ENCODE results near the gene WDFY4. TPM values are rescaled to one million over a fixed set of nuclear protein-coding genes. Genes with fewer than 3 reads are reported as not detected.
A peak's percentile ranks its signal among the peaks of the same experiment; 100 is the strongest.

Gene WDFY4
- total and polyA plus RNA-seq, 11 donors, result 0.46 to 19.8 (median 1.0) TPM

GRCh38 chr10:48932831-48933664 lies 248.4 kb downstream of the WDFY4 start:
- Histone ChIP-seq H3K4me3 (no peak overlapping the region), H3K27me3 (no peaks in the 10 kb centered on the region), H3K4me1 (no peaks in the 10 kb centered on the region), H3K9me3 (no peaks in the 10 kb centered on the region), H3K27ac (no peak overlapping the region), H3K36me3 (no peaks in the 10 kb centered on the region)
- ATAC-seq (no peak), DNase-seq (no peak)
- intact Hi-C loops (cut with DNase I), result no loop called here
- 91 to 94% (median 91%) methylated on average over 7 of the region's 7 CpGs for WGBS, 4 donors
- TF ChIP-seq CTCF (IDR thresholded peaks at IDR 0.05) (no peak), POLR2A (IDR thresholded peaks at IDR 0.05) (no peak)

- no peak overlapping the region for H3K27ac ChIP-seq
- no peaks in the 10 kb centered on the region for H3K4me1 ChIP-seq
- no peaks in the 10 kb centered on the region for H3K27me3 ChIP-seq
- no peaks in the 10 kb centered on the region for H3K9me3 ChIP-seq
- no peak for DNase-seq
- intact Hi-C loops (cut with DNase I), result no loop called here
- WGBS, 4 donors, result 72 to 76% (median 75%) methylated on average over 18 of the region's 18 CpGs
- H3K4me3 ChIP-seq, result peak overlapping the region in 4 of 12 donors; percentile 3 to 24 (median 20)
- H3K36me3 ChIP-seq, result no peaks in the 10 kb centered on the region
- TF ChIP-seq CTCF (IDR thresholded peaks at IDR 0.05) (no peak), POLR2A (IDR thresholded peaks at IDR 0.05) (no peak)
- ATAC-seq, result peak in 1 of 4 donors; percentile 43
Measured at GRCh38 chr10:48934672-48935501, 250.2 kb downstream of the WDFY4 start.

GRCh38 chr10:48935577-48935976 lies 250.9 kb downstream of the WDFY4 start:
- H3K4me1 ChIP-seq, result no peaks in the 10 kb centered on the region
- ATAC-seq (no peak), DNase-seq (no peak)
- no peaks in the 10 kb centered on the region for H3K27me3 ChIP-seq
- H3K9me3 ChIP-seq, result no peaks in the 10 kb centered on the region
- peak overlapping the region in 2 of 12 donors; percentile 19 to 24 for H3K4me3 ChIP-seq
- TF ChIP-seq POLR2A (IDR thresholded peaks at IDR 0.05) (no peak), CTCF (IDR thresholded peaks at IDR 0.05) (no peak)
- intact Hi-C loops (cut with DNase I), result no loop called here
- H3K27ac ChIP-seq, result no peak overlapping the region
- H3K36me3 ChIP-seq, result no peaks in the 10 kb centered on the region

- no peak for DNase-seq
- H3K4me3 ChIP-seq, result no peak overlapping the region
- no peaks in the 10 kb centered on the region for H3K27me3 ChIP-seq
- intact Hi-C loops (cut with DNase I), result no loop called here
- H3K4me1 ChIP-seq, result no peaks in the 10 kb centered on the region
- no peak for TF ChIP-seq POLR2A (IDR thresholded peaks at IDR 0.05)
- TF ChIP-seq CTCF (IDR thresholded peaks at IDR 0.05), result no peak
- ATAC-seq, result no peak
- H3K36me3 ChIP-seq, result no peaks in the 10 kb centered on the region
- H3K27ac ChIP-seq, result no peak overlapping the region
- H3K9me3 ChIP-seq, result no peaks in the 10 kb centered on the region
- 97 to 100% (median 98%) methylated on average over 3 of the region's 3 CpGs for WGBS, 4 donors
Measured at GRCh38 chr10:48937796-48938195, 253.1 kb downstream of the WDFY4 start.
